ACC112 (cell line): Measurements from ENCODE around the gene AKT3.
"Not testable (repeated sequence)": the region's sequence is repeated elsewhere in the genome, so short reads cannot be mapped to it uniquely, and the experiment has no call there.

Experiments
- H2AFZ ChIP-seq: fragments of 200-600 bp; sonication (generic); one replicate; pipeline ENCODE4 v1.6.0; 2017; ENCODE audit warnings: antibody characterized with exemption, low read length; ENCODE audit not compliant: unreplicated experiment
- H3K27ac ChIP-seq: fragments of 200-600 bp; sonication (generic); 2 replicates; pipeline ENCODE4 v1.5.1; 2014; ENCODE audit warnings: low read depth, mild to moderate bottlenecking, antibody characterized with exemption, low read length, moderate library complexity
- H3K27me3 ChIP-seq: fragments of 200-600 bp; sonication (generic); 2 replicates; pipeline ENCODE4 v1.6.1; 2014; ENCODE audit warnings: mild to moderate bottlenecking, antibody characterized with exemption, low read length, moderate library complexity, mixed read lengths; ENCODE audit not compliant: insufficient read depth
- H3K36me3 ChIP-seq: fragments of 200-600 bp; sonication (generic); 2 replicates; pipeline ENCODE4 v1.6.1; 2016; ENCODE audit warnings: mild to moderate bottlenecking, antibody characterized with exemption, low read length, moderate library complexity, mixed read lengths; ENCODE audit not compliant: insufficient read depth
- H3K4me1 ChIP-seq: fragments of 200-600 bp; sonication (generic); one replicate; pipeline ENCODE4 v1.6.1; 2016; ENCODE audit warnings: low read length, mixed read lengths; ENCODE audit not compliant: insufficient read depth, unreplicated experiment, control insufficient read depth
- H3K4me3 ChIP-seq: fragments of 200-600 bp; sonication (generic); 2 replicates; pipeline ENCODE4 v1.5.1; 2014; ENCODE audit warnings: mild to moderate bottlenecking, low read depth, low read length
- H3K79me2 ChIP-seq: fragments of 200-600 bp; sonication (generic); one replicate; pipeline ENCODE4 v1.6.0; 2016; ENCODE audit warnings: low read length; ENCODE audit not compliant: control insufficient read depth, unreplicated experiment, insufficient read depth

Gene AKT3

GRCh38 chr1:243850202-243850451, at the start of gene AKT3:
AKT3 (minus strand) TSS chr1:243850243; CDS start chr1:243843170, 7,073 bp downstream.
- Histone ChIP-seq H3K79me2 (peaks cover 35% of the 10 kb centered on the region), H3K27me3 (no peaks in the 10 kb centered on the region), H3K36me3 (no peaks in the 10 kb centered on the region), H3K4me1 (peaks cover 17% of the 10 kb centered on the region), H3K27ac (peak within 1 kb of the TSS; percentile 91), H3K4me3 (peak within 1 kb of the TSS; percentile 90), H2AFZ (peak within 1 kb of the TSS; percentile 44)

- H3K27ac ChIP-seq, result no peak overlapping the region
- no peak overlapping the region for H2AFZ ChIP-seq
- no peaks in the 10 kb centered on the region for H3K4me1 ChIP-seq
- no peak overlapping the region for H3K4me3 ChIP-seq
- peaks cover 53% of the 10 kb centered on the region for H3K27me3 ChIP-seq
- no peaks in the 10 kb centered on the region for H3K79me2 ChIP-seq
- H3K36me3 ChIP-seq, result no peaks in the 10 kb centered on the region
These were observed 48.2 kb upstream of the AKT3 start for GRCh38 chr1:243898278-243898677.

GRCh38 chr1:243896313-243896712, 46.3 kb upstream of the AKT3 start:
- H3K27me3 ChIP-seq, result peaks cover 35% of the 10 kb centered on the region
- H3K79me2 ChIP-seq, result no peaks in the 10 kb centered on the region
- no peaks in the 10 kb centered on the region for H3K36me3 ChIP-seq
- no peak overlapping the region for H3K4me3 ChIP-seq
- H3K27ac ChIP-seq, result no peak overlapping the region
- H3K4me1 ChIP-seq, result peaks cover 2% of the 10 kb centered on the region
- H2AFZ ChIP-seq, result no peak overlapping the region

- H2AFZ ChIP-seq, result no peak overlapping the region
- peaks cover 12% of the 10 kb centered on the region for H3K4me1 ChIP-seq
- no peak overlapping the region for H3K4me3 ChIP-seq
- no peaks in the 10 kb centered on the region for H3K36me3 ChIP-seq
- H3K27ac ChIP-seq, result no peak overlapping the region
- peaks cover 10% of the 10 kb centered on the region; the same call in 1 of the 2 replicates for H3K27me3 ChIP-seq
- no peaks in the 10 kb centered on the region for H3K79me2 ChIP-seq
These were observed 42.4 kb upstream of the AKT3 start for GRCh38 chr1:243892456-243892855.

- H3K27ac ChIP-seq, result no peak overlapping the region
- H2AFZ ChIP-seq, result no peak overlapping the region
- no peaks in the 10 kb centered on the region for H3K79me2 ChIP-seq
- no peaks in the 10 kb centered on the region for H3K36me3 ChIP-seq
- H3K4me1 ChIP-seq, result peaks cover 12% of the 10 kb centered on the region
- no peak overlapping the region for H3K4me3 ChIP-seq
- no peaks in the 10 kb centered on the region for H3K27me3 ChIP-seq
These were observed 40.5 kb upstream of the AKT3 start for GRCh38 chr1:243890576-243890975.

GRCh38 chr1:243885806-243886205, 35.8 kb upstream of the AKT3 start:
- no peaks in the 10 kb centered on the region for H3K79me2 ChIP-seq
- H3K36me3 ChIP-seq, result no peaks in the 10 kb centered on the region
- H3K27ac ChIP-seq, result no peak overlapping the region
- H3K27me3 ChIP-seq, result no peaks in the 10 kb centered on the region
- H3K4me1 ChIP-seq, result peaks cover 14% of the 10 kb centered on the region
- no peak overlapping the region for H2AFZ ChIP-seq
- H3K4me3 ChIP-seq, result no peak overlapping the region

- Histone ChIP-seq H3K4me3 (no peak overlapping the region), H3K4me1 (peaks cover 8% of the 10 kb centered on the region), H3K27me3 (no peaks in the 10 kb centered on the region), H3K27ac (no peak overlapping the region), H3K36me3 (no peaks in the 10 kb centered on the region), H3K79me2 (no peaks in the 10 kb centered on the region), H2AFZ (no peak overlapping the region)
These were observed 34.6 kb upstream of the AKT3 start for GRCh38 chr1:243884603-243885002.

- Histone ChIP-seq H3K4me3 (no peak overlapping the region), H3K4me1 (peaks cover 8% of the 10 kb centered on the region), H2AFZ (no peak overlapping the region), H3K36me3 (no peaks in the 10 kb centered on the region), H3K27me3 (no peaks in the 10 kb centered on the region), H3K27ac (no peak overlapping the region), H3K79me2 (no peaks in the 10 kb centered on the region)
These were observed 33.5 kb upstream of the AKT3 start for GRCh38 chr1:243883551-243883950.

- Histone ChIP-seq H3K4me1 (peaks cover 8% of the 10 kb centered on the region), H2AFZ (no peak overlapping the region), H3K27me3 (no peaks in the 10 kb centered on the region), H3K36me3 (no peaks in the 10 kb centered on the region), H3K27ac (no peak overlapping the region), H3K79me2 (no peaks in the 10 kb centered on the region), H3K4me3 (no peak overlapping the region)
These were observed 32.2 kb upstream of the AKT3 start for GRCh38 chr1:243882276-243882675.

GRCh38 chr1:243877058-243877457, 27.0 kb upstream of the AKT3 start:
- not testable (repeated sequence) for H3K36me3 ChIP-seq, H3K27me3 ChIP-seq, H2AFZ ChIP-seq, H3K27ac ChIP-seq, H3K4me3 ChIP-seq, H3K79me2 ChIP-seq, H3K4me1 ChIP-seq

GRCh38 chr1:243855616-243856318, 5.7 kb upstream of the AKT3 start:
- H3K4me3 ChIP-seq, result no peak overlapping the region
- H3K27ac ChIP-seq, result no peak overlapping the region
- H3K79me2 ChIP-seq, result no peaks in the 10 kb centered on the region
- peaks cover 8% of the 10 kb centered on the region for H3K27me3 ChIP-seq
- H3K4me1 ChIP-seq, result peaks cover 8% of the 10 kb centered on the region
- no peaks in the 10 kb centered on the region for H3K36me3 ChIP-seq
- H2AFZ ChIP-seq, result no peak overlapping the region
